Stimulated activated CD8-positive, alpha-beta memory T cell treated with anti-CD3 and anti-CD28 coated beads, Interleukin-12 subunit alpha, Interleukin-12 subunit beta, amount 100 ng/mL, for 4 hours (primary cell): Measurements from ENCODE around the gene AKR1B15.
A peak's percentile ranks its signal among the peaks of the same experiment; 100 is the strongest.
"Not testable (repeated sequence)": the region's sequence is repeated elsewhere in the genome, so short reads cannot be mapped to it uniquely, and the experiment has no call there.

Experiments used
- DNase-seq: peaks from one replicate; pipeline ENCODE4 v3.0.0-alpha.2; 2020; ENCODE audit warnings: low read depth

AKR1B15 gene

DNA sequence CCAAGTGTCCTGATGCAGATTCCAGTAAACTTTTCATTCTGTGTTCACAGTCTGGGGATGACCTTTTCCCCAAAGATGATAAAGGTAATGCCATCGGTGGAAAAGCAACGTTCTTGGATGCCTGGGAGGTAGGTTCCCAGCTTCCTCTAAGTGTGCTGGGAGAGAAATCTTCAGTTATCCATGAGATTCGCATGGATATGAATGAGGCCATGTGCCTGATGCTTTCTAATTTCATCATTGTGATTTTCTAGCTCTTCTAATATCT, 16.0 kb upstream of the AKR1B15 start:
- DNase-seq, result no peak

DNA sequence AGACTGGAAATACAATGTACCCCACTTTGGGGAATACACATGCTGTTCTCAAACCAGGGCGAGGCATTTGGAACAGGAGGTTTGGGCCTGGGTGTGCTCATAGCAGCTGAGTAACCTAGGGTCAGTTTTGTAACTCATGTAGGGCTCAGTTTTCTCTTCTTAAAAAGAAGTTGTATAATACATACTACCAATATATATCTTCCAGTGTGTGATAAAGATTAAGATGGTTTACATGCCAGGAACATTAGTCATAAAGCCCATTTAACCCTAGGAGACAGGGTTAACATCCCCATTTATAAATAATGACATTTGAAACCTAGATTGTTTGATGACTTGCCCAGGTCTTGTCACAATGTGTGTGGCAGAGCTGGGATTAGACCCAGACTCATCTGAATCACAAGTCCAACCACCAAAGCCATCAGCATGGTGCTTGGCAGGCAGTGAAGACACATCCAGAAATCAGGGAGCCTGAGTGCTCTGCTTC, 15.6 kb upstream of the AKR1B15 start:
- DNase-seq, result no peak

DNA sequence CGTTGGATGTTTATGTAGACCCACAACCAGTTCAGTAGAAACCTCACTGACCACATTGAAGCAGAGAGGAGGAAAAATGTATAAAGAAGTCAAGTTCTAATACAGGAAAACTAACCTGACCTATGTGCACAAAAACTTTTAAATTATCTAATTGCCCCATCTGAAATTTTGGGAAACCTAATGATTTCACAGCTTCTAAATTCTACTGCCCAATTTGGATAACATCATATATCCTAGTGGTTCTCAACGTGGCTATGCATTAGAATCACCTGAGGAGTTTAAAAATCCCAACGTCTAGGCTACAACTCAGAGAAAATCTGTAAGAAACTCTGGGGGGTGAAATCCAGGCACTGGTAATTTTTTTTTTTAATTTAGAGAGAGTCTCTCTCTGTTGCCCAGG, 14.3 kb upstream of the AKR1B15 start:
- DNase-seq, result no peak

DNA sequence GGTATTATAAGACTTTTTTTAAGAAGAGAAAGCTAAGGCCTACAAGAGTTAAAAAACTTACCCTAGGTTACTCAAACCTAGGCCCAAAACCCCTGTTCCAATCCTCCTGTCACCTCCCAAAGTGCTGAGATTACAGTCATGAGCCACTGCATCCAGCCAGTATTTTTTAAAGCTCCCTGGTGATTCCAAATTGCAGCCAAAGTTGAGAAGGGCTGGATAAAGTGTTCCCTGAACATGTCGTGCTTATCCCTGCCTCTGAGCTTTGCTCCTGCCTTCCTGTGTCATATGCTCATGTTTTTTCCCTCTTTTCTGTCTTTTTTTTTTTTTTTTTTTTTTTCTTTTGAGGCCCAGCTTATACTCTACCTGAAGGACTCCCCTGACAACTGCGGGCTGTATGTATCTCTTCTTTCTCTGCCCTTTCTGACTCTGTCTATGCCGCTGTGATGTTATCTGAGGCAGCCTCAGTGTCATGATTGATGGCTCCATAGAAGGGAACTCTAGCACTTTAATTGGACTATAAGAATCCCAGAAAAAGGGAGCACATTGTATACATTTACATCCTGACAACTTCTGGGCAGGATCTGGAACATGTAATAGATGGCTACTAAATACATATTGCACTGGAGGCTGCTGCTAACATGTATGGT, 13.5 kb upstream of the AKR1B15 start:
- DNase-seq, result no peak

DNA sequence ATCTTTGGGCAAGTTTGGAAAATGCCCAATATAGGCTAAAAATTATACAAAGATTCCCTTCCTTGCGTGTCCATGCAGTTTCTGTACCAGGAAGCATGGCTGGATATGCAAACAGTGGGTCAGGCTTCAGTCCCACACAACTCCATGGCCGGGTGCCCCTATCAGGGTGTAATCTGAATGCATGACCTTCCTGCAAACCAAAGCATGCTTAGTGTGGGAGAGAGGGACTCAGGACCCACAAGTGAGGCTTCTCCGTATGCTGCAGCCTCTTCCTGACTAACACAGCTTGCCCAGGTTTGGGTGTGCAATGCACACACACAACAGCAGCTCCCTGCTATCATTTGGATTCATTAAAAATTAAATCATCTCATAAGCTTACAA, 13.0 kb upstream of the AKR1B15 start:
- DNase-seq, result no peak

DNA sequence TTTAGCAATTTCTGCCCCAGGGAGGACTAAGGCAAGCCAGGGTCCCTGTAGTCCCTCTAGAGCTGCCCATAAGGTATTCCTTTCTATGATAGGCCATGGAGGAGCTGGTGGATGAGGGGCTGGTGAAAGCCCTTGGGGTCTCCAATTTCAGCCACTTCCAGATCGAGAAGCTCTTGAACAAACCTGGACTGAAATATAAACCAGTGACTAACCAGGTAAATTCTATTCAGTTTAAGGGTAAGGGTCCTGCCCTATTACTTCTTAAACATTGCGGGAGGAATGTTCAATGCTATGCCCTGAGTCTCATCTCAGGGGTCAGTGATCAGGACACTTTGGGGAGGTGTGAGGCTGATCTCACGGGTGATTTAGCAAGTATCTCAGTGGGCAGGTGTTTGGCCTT, 12.4 kb upstream of the AKR1B15 start:
- DNase-seq, result not testable (repeated sequence)

DNA sequence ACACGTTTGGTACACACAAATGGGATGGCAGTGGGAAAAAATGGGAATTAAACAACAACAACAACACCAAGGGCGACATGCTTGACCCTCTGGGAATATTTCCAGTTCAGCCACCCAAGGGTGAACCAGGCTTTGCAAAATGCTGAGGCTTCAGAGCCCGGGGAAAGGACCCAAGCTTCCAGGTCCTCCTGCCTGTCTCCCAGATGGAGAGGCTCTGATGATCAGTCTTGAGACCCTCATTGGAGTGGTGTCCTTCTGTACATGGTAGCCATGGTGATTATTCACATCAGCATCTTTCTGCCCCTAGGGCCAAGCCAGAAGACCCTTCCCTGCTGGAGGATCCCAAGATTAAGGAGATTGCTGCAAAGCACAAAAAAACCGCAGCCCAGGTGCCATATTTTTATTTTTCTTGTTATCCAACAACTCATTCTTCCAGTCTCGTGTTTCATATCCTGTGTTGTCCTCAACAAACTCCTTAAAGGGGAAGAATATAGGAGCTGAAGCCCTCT, 11.6 kb upstream of the AKR1B15 start:
- DNase-seq, result not testable (repeated sequence)

DNA sequence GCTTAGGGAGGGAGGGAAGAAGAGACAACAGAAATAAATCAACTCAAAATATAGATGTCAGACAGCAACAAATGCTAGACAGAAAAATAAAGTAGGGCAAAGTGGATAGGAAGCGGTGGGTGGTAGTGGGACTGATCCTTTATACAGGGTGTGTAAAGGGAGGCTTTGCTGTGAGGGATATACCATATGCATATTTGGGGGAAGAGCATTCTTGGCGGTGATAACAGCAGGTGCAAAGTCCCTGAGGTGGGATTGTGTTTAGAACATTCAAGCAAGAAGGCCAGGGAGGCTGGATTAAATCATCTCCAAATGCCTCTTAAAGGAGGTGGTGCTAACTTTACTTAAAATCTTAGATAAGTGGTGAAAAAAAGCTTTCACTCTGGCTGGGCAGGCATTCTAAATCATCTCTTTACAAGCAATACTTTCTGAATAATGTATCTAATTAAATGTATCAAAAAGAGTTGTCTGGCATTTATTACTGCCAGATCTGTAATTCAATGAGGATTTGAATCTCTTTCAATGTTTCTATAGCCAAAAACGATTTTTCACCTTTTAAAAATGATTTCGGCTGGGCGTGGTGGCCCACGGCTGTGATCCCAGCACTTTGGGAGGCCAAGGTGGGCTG, 9.4 kb upstream of the AKR1B15 start:
- DNase-seq, result no peak

DNA sequence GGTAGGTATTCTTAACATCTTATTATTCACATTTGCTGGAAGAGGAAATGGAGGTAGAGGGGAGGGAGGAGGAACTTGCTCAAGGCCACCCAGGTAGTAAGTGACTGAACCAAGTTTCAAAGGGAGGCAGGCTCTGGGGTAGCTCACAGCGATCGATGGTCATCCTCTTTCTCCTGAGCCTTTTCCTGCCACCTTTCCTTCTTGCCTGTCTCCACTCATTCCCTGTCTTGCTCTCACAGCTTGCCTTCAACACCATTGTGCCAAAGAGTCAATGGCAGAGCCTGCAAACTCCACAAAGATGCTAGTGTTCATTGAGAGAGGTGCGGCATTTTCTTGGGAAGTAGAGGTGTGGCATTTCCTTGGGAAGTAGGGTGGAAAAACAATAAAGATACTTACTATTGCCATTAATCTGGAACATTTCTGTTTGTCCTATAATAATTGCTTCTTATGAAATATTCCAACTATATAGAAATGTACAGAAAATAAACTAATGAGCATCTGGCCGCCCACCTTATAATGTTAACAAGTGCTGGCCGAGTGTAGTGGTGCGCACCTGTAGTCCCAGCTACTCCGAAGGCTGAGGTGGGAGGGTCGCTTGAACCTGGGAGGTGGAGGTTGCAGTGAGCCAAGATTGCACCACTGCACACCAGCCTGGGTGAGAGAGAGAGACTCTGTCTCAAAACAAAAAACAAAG, 7.3 kb upstream of the AKR1B15 start:
- DNase-seq, result not testable (repeated sequence)

DNA sequence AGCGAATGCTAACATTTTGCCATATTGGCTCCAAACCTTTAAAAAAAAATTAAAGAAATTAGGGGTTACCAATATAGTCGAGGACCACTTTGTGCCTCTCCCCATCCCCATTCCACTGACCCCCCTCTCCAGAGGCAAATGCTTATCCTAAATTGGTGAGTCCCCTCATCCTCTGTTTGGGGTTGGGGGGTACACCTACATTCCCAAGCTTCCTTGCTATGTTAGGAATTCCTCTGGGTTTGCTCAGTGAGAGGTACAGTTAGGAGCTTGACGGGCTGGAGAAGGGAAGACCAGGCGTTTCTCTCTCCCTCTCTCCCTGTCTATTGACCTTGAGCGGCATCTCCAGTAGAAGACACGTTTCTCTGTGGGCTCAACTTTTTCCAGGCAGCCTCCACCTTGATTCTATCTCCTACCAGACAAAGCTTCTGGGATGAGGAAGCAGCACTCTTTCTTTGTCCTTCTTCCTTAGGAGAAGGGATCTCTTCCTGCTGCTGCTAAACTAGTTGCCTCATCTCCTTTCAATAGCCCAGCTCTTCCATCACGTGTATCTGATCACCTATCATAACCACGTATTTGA, 6.6 kb upstream of the AKR1B15 start:
- DNase-seq, result no peak

DNA sequence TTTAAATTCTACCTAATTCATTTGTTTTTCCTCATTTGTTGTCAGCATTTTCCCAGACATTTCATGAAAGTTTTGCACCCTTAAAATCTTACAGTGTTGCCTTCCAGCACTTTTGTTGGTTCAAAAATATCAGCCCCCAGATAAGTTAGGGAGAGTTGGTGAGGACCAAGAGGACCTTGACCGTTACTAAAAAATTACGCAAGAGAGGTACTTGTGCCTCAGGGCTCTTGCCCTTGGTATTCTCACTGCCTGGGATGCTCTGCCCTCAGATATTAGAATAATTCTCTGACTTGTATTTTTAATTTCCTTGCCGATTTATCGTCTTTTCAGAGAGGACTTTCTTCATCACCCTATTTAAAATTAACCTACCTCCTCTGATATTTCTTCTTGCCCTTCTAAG, 3.5 kb upstream of the AKR1B15 start:
- no peak for DNase-seq

DNA sequence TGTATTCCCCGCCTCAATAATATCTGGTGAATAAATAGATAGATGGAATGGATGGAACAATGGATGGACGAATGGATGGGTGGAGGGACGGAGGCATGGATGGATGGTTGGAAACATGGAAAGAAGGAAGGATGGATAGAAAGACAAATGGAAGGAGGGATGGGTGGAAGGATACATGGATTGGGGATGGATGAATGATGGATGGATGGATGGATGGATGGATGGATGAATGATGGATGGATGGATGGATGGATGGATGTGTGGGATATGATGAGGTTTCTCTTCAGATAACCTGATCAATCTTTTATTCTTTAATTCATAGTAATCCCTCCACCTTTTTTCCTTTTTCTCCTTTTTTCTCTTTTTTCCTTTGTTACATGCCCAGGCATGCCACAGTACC, 3.0 kb upstream of the AKR1B15 start:
- DNase-seq, result no peak

DNA sequence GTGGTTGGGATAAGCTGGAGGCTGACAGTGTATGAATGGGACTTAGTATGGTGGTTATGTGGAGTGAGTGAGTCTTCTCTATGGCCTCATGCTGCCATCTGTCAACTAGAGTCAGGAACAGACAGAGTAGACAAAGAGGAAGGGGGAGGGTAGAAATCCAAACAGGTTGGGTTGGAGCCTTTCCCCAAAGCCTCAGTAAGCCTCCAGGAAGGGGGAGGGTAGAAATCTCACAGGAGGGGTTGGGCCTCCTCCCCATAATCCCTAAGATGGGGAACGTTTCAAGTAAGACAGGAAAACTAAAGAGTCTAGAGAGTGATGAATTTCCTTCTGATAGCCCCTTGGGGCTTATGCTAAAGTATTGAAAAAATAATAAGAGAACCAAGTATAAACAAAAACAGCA, 2.0 kb upstream of the AKR1B15 start:
- no peak for DNase-seq

DNA sequence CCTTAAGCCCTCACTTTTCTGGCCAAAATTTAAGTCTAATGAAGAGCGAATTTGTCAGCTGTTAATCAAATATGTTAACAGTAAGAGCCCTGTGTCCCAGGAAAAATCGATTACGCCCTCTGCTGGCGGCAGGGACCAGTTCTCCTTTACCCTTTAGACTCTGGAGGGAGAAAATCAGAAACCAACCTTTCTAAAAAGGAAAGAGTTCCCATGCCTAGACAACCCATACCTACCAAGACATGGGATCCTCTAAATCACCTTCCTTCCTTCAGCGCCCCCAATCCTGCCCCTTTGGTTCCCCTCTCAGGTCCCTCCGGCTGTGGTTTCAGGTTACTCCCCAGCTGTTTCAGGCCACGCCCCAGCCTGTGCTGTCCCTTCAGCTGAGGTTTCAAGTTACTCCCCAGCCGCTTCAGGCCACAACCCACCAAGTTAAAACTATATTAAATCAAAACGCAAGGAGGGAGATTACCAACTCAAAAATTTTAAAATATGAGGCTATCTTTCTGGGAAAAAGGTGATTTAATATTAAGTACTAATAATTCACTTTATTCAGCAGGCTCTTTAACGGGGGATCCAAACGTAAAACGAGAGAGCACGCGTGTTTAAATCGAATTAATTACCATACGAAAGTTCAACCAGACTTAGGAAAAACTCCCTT, 1.4 kb upstream of the AKR1B15 start:
- peak; percentile 22 for DNase-seq

DNA sequence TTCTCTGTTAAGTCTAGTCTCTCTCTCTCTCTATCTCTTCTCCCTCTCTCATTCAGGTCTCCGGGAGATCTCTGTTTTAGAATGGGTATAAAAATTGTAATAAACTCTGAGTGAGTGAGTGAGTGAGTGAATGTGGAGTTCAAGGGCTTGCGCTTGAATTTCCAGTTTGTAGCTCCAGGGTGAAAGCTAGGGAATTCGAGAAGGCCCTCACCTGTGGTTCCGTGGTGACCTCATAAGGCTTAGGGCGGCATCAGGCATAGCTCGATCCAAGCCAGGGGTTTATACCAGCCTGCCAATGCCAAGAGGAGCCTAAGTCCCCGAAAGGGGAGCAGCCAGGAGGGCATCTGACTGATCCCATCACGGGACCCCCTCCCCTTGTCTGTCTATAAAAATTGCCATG, 456 bp downstream of the AKR1B15 start:
- DNase-seq, result no peak

DNA sequence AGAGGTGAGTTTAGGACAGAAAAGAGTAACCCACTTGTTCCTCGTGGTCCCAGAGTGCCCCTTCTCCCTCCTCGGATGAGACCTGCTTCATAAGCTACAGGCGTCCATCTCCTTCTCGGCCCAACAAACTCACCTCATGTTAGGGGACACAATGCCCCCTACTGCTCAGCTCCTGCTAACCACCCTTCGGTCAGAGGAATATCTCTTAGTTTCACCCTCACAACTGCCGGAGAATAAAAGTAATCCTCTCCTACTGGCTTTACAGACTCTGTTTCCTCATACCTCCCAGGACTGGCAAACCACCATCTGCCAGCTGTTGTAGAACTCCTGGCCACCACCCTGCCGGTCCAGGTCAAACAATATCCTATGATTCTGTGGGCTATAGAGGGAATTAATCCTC, 3.2 kb downstream of the AKR1B15 start:
- DNase-seq, result no peak

DNA sequence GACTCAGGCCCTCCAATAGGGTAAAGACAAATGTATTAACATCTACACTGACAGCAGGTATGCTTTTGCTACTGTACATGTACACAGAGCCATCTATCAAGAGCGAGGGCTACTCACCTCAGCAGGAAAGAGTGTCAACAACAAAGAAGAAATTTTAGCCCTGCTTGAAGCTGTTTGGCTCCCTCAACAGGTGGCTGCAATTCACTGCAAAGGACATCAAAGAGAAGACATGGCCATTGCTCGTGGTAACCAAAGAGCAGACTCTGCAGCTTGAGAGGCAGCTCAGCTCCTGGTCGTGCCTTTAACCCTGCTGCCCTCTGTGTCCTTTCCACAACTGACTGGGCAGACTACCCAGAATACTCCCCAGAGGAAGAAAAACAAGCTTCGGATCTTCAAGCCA, 5.1 kb downstream of the AKR1B15 start:
- DNase-seq, result no peak

DNA sequence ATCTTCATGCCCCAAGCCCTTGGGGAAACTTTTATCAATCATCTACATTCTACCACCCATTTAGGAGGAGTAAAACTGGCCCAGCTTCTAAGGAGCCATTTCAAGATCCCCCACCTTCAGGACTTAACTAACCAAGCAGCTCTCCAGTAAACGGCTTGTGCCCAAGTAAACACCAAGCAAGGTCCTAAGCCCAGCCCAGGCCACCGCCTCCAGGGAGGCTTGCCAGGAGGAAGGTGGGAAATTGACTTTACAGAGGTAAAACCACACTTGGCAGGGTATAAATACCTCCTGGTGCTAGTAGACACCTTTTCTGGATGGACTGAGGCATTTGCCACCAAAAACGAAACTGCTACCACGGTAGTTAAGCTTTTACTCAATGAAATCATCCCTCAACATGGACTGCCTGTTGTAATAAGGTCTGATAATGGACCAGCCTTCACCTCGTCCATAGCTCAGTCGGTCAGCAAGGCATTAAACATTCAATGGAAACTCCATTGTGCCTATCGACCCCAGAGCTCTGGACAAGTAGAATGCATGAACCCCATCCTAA, 5.6 kb downstream of the AKR1B15 start:
- no peak for DNase-seq

DNA sequence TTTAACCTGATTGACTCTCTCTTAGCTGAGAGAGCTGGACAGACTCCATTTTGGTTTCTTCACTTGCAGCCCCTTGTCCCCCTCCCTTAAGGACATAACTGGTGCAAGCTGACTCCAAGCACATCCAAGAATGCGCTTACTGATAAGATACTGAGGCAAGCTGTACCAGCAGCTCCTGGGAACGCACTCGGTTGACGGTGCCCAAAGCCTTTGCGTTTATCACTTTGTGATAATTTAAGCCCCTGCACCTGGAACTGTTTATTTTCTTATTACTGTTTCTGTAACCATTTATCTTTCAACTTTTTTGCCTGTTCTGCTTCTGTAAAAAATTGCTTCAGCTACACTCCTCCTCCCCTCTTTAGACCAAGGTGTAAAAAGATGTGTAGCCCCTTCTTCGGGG, 8.5 kb downstream of the AKR1B15 start:
- no peak for DNase-seq

DNA sequence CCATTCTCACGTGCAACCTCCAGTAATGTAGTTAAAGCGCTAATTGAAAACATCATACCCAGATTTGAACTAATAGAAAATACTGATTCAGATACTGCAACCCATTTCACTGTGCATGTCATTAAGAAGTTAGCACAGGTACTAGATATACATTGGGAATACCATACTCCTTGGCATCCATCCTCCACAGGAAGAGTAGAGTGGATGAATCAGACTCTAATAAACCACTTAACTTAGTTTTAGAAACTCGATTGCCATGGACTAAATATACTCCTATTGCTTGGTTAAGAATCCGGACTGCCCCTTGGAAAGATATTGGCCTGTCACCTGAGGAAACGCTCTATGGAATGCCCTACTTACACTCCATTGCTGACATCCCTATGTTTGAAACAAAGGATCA, 9.5 kb downstream of the AKR1B15 start:
- DNase-seq, result no peak

DNA sequence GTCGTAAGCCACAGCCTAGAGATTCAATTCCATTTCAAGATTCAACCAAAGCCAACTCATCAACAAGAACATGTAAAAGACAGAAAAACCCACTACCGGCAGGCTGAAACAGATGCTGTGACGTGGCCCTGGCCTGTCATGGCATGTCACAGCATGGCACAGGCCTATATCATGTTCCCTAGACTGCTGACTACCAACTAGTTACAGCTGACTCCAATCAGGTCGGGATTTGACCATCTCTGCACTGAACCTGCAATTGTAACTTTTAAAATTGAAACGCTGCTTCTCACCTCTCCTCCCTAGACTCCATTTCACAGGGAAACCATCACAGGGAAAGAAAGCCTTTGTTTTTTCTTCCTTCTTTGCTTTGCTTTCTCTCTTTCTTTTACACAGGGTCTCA, 12.7 kb downstream of the AKR1B15 start:
- not testable (repeated sequence) for DNase-seq

DNA sequence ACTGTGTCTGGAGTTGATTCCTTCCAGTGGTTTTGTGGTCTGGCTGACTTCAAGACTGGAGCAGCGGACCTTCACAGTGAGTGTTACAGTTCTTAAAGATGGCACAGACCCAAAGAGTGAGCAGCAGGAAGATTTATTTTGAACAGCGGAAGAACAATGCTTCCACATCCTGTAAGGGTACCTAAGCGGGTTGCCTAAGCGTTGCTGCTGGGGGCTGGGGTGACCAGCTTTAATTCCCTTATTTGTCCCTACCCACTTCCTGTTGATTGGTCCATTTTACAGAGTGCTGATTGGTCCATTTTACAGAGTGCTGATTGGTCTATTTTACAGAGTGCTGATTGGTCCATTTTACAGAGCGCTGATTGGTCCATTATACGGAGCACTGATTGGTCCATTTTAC, 13.2 kb downstream of the AKR1B15 start:
- no peak for DNase-seq

DNA sequence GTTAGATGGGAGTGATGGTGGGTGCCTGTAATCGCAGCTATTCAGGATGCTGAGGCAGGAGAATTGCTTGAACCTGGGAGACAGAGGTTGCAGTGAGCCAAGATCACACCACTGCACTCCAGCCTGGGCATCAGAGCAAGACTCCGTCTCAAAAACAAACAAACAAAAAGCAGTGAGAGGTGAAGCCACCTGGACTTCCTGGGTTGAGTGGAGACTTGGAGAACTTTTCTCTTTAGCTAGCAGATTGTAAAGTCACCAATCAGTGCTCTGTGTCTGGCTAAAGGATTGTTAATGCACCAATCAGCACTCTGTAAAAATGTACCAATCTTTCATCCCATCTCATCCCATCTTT, 14.5 kb downstream of the AKR1B15 start:
- DNase-seq, result not testable (repeated sequence)
